ENCODE data around the gene SFR1. TPM values are rescaled to one million over a fixed set of nuclear protein-coding genes. Genes with fewer than 3 reads are reported as not detected.

The SFR1 gene
- total RNA-seq, 1 donor from 2014 or later = 6.9 TPM

DNA sequence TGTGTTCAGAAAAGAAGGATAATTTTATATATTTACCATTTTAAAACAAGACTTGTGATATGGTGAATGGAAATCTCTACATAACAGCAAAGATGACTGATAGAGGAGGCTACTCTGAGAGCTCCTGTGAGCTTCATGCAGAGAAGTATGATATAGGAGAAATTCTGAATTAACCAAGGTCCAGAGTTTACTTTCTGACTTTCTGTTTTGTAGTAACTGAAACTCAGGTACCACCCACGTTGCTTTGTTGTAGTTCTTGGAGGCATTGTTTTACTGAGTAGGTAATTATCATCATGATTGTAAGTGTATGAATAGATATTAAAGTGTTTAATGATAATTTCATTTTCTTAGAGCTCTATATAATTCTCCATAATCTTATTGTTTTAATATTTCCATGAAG is 18.0 kb upstream of the SFR1 start:
- TF ChIP-seq CTCF (IDR thresholded peaks at IDR 0.05; ENCODE audit: unreplicated experiment) = no peak
- Mint-ChIP-seq H3K27ac (no peak overlapping the region), H3K36me3 (ENCODE audit: insufficient read depth) (no peaks in the 10 kb centered on the region), H3K27me3 (peaks cover 6% of the 10 kb centered on the region), H3K4me1 (ENCODE audit: low read depth) (no peaks in the 10 kb centered on the region), H3K9me3 (ENCODE audit: low read depth) (no peaks in the 10 kb centered on the region), H3K4me3 (ENCODE audit: low read depth) (no peak overlapping the region)
- DNase-seq (ENCODE audit: low spot score, unreplicated experiment) = no peak

- TF ChIP-seq CTCF (IDR thresholded peaks at IDR 0.05; ENCODE audit: unreplicated experiment) = no peak
- Mint-ChIP-seq H3K27ac (no peak overlapping the region), H3K4me1 (ENCODE audit: low read depth) (no peaks in the 10 kb centered on the region), H3K9me3 (ENCODE audit: low read depth) (no peaks in the 10 kb centered on the region), H3K27me3 (peaks cover 6% of the 10 kb centered on the region), H3K4me3 (ENCODE audit: low read depth) (no peak overlapping the region), H3K36me3 (ENCODE audit: insufficient read depth) (no peaks in the 10 kb centered on the region)
- no peak for DNase-seq (ENCODE audit: low spot score, unreplicated experiment)
Measured at GRCh38 chr10:104104418-104104817, 17.6 kb upstream of the SFR1 start.

DNA sequence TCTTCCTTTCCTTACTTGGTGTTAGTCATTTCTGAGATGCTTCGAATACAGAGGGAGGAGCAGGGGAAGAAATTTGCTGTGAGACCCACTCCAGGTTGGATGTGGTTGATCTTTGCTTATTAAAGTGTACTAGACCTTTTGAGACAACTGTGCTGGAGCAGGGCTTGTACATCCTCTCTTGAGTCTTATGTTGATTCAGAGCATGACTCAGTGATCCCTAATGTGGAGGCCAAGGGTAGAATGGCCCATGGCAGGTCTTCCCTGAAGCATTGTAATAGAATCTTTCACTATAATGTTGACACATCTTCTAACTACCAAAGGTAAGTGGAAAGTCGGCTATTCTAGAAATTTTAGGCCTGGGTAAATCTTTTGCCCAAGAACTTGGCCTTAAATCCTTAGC is 17.0 kb upstream of the SFR1 start:
- Mint-ChIP-seq H3K4me3 (ENCODE audit: low read depth) (no peak overlapping the region), H3K4me1 (ENCODE audit: low read depth) (no peaks in the 10 kb centered on the region), H3K27me3 (peaks cover 6% of the 10 kb centered on the region), H3K36me3 (ENCODE audit: insufficient read depth) (no peaks in the 10 kb centered on the region), H3K9me3 (ENCODE audit: low read depth) (no peaks in the 10 kb centered on the region), H3K27ac (no peak overlapping the region)
- TF ChIP-seq CTCF (IDR thresholded peaks at IDR 0.05; ENCODE audit: unreplicated experiment) = no peak
- DNase-seq (ENCODE audit: low spot score, unreplicated experiment) = no peak

- TF ChIP-seq CTCF (IDR thresholded peaks at IDR 0.05; ENCODE audit: unreplicated experiment) = no peak
- Mint-ChIP-seq H3K36me3 (ENCODE audit: insufficient read depth) (no peaks in the 10 kb centered on the region), H3K27ac (no peak overlapping the region), H3K27me3 (no peaks in the 10 kb centered on the region), H3K9me3 (ENCODE audit: low read depth) (no peaks in the 10 kb centered on the region), H3K4me1 (ENCODE audit: low read depth) (peaks cover 10% of the 10 kb centered on the region), H3K4me3 (ENCODE audit: low read depth) (no peak overlapping the region)
- no peak for DNase-seq (ENCODE audit: low spot score, unreplicated experiment)
Measured at GRCh38 chr10:104109908-104110662, 11.9 kb upstream of the SFR1 start.

- no peak for DNase-seq (ENCODE audit: low spot score, unreplicated experiment)
- no peaks in the 10 kb centered on the region for H3K36me3 Mint-ChIP-seq (ENCODE audit: insufficient read depth)
- H3K4me1 Mint-ChIP-seq (ENCODE audit: low read depth) = peaks cover 14% of the 10 kb centered on the region
- no peaks in the 10 kb centered on the region for H3K27me3 Mint-ChIP-seq
- H3K4me3 Mint-ChIP-seq (ENCODE audit: low read depth) = no peak overlapping the region
- no peak overlapping the region for H3K27ac Mint-ChIP-seq
- no peak for TF ChIP-seq CTCF (IDR thresholded peaks at IDR 0.05; ENCODE audit: unreplicated experiment)
- H3K9me3 Mint-ChIP-seq (ENCODE audit: low read depth) = no peaks in the 10 kb centered on the region
Measured at GRCh38 chr10:104113376-104113956, 8.5 kb upstream of the SFR1 start.
